ENCODE results near the gene MPV17L2.

- TF ChIP-seq CTCF (IDR thresholded peaks at IDR 0.05; ENCODE audit: poor library complexity), result peak; percentile 67
- TF ChIP-seq EZH2 (IDR thresholded peaks at IDR 0.05; ENCODE audit: borderline replicate concordance), result no peak
- no peak for TF ChIP-seq EZH2phosphoT487 (IDR thresholded peaks at IDR 0.05; ENCODE audit: low read depth, severe bottlenecking, unreplicated experiment)
These were observed 24.9 kb upstream of the MPV17L2 start for GRCh38 chr19:18167975-18168645.
